Suprapubic skin (tissue), 4 donors: ENCODE results near the gene ACP7. TPM values are rescaled to one million over a fixed set of nuclear protein-coding genes. Genes with fewer than 3 reads are reported as not detected.
A peak's percentile ranks its signal among the peaks of the same experiment; 100 is the strongest.

Source experiments
- DNase-seq, 2 donors: peaks; one replicate each; pipeline ENCODE4 v3.0.0-alpha.2; 2019; ENCODE audit warnings: low spot score in 2 of 2
- H3K27ac ChIP-seq: fragments of 200-600 bp; sonication (generic); one replicate; pipeline ENCODE4 v1.5.1; 2019
- H3K27me3 ChIP-seq: fragments of 200-600 bp; sonication (generic); one replicate; pipeline ENCODE4 v1.5.1; 2019
- H3K36me3 ChIP-seq: fragments of 200-600 bp; sonication (generic); one replicate; pipeline ENCODE4 v1.5.1; 2019
- H3K4me1 ChIP-seq: fragments of 200-600 bp; sonication (generic); one replicate; pipeline ENCODE4 v1.5.1; 2019
- H3K4me3 ChIP-seq: fragments of 200-600 bp; sonication (generic); one replicate; pipeline ENCODE4 v1.5.1; 2019; ENCODE audit warnings: mild to moderate bottlenecking
- H3K9me3 ChIP-seq: fragments of 200-600 bp; sonication (generic); one replicate; pipeline ENCODE4 v1.5.1; 2019
- CTCF ChIP-seq, 2 donors: fragments of 200-600 bp in 1 of 2; fragments of 450-650 bp in 1 of 2; sonication (generic) in 1 of 2; IDR thresholded peaks; one replicate each; pipeline ENCODE4 v1.5.1; 2016 to 2019; ENCODE audit warnings: antibody characterized with exemption in 2 of 2, mild to moderate bottlenecking in 1 of 2, moderate library complexity in 1 of 2
- EP300 ChIP-seq: sonication (generic); formaldehyde crosslinking; IDR thresholded peaks from one replicate; pipeline ENCODE4 v1.6.1; 2017; ENCODE audit warnings: antibody characterized with exemption
- POLR2A ChIP-seq, 2 donors: fragments of 450-650 bp; IDR thresholded peaks; one replicate each; pipeline ENCODE4 v1.6.1; 2017; ENCODE audit warnings: antibody characterized with exemption in 2 of 2, mild to moderate bottlenecking in 2 of 2, moderate library complexity in 2 of 2
- POLR2AphosphoS5 ChIP-seq, 3 donors: sonication (generic); formaldehyde crosslinking; IDR thresholded peaks; one replicate each; pipeline ENCODE4 v1.6.1; 2017; ENCODE audit warnings: antibody characterized with exemption in 3 of 3
- WGBS: methylation state at CpG from one replicate; pipeline ENCODE4 v1.1.5; 2018; 5-methylcytosine and 5-hydroxymethylcytosine counted together
- total RNA-seq, 4 donors: library from RNA; depleted of rRNA; stranded (reverse); fragments of >200 nt; gene quantifications; one replicate each; pipeline ENCODE4 v1.1.0, GENCODE V29; 2016

ACP7 gene
- total RNA-seq, 4 donors from 2014 or later, result 15.0 to 24.1 (median 18.0) TPM

GRCh38 chr19:39146686-39147450, 62.7 kb downstream of the ACP7 start:
- WGBS, result 82% methylated on average over 7 of the region's 7 CpGs
- H3K36me3 ChIP-seq, result no peaks in the 10 kb centered on the region

GRCh38 chr19:39147480-39147879, 63.3 kb downstream of the ACP7 start:
- Histone ChIP-seq H3K4me1 (peaks cover 36% of the 10 kb centered on the region), H3K4me3 (no peak overlapping the region), H3K36me3 (no peaks in the 10 kb centered on the region), H3K9me3 (no peaks in the 10 kb centered on the region), H3K27me3 (no peaks in the 10 kb centered on the region), H3K27ac (no peak overlapping the region)
- TF ChIP-seq CTCF (IDR thresholded peaks at IDR 0.05), result no peak
- TF ChIP-seq POLR2A (IDR thresholded peaks at IDR 0.05), result no peak
- TF ChIP-seq EP300, result no peak
- TF ChIP-seq POLR2AphosphoS5 (IDR thresholded peaks at IDR 0.05), result no peak
- no peak for DNase-seq
- 82% methylated on average over 3 of the region's 3 CpGs for WGBS

More at GRCh38 chr19:39146686-39147450, 62.7 kb downstream of the ACP7 start:
- no peak for DNase-seq
- Histone ChIP-seq H3K4me1 (peaks cover 36% of the 10 kb centered on the region), H3K27ac (peak overlapping the region; percentile 87), H3K4me3 (no peak overlapping the region), H3K27me3 (no peaks in the 10 kb centered on the region), H3K9me3 (no peaks in the 10 kb centered on the region)
- TF ChIP-seq EP300 (no peak), POLR2A (IDR thresholded peaks at IDR 0.05) (no peak), POLR2AphosphoS5 (IDR thresholded peaks at IDR 0.05) (no peak), CTCF (IDR thresholded peaks at IDR 0.05) (no peak)

GRCh38 chr19:39148939-39149529, 64.9 kb downstream of the ACP7 start:
- H3K9me3 ChIP-seq, result no peaks in the 10 kb centered on the region
- H3K36me3 ChIP-seq, result no peaks in the 10 kb centered on the region
- TF ChIP-seq CTCF (IDR thresholded peaks at IDR 0.05) (no peak), POLR2AphosphoS5 (IDR thresholded peaks at IDR 0.05) (no peak), EP300 (no peak), POLR2A (IDR thresholded peaks at IDR 0.05) (no peak)
- no peak overlapping the region for H3K27ac ChIP-seq
- no peak overlapping the region for H3K4me3 ChIP-seq
- H3K27me3 ChIP-seq, result no peaks in the 10 kb centered on the region
- WGBS, result 96% methylated on average over 10 of the region's 10 CpGs
- no peak for DNase-seq
- H3K4me1 ChIP-seq, result peaks cover 34% of the 10 kb centered on the region

- DNase-seq, result no peak
- Histone ChIP-seq H3K4me3 (no peak overlapping the region), H3K4me1 (peaks cover 34% of the 10 kb centered on the region), H3K9me3 (no peaks in the 10 kb centered on the region), H3K36me3 (no peaks in the 10 kb centered on the region), H3K27me3 (no peaks in the 10 kb centered on the region), H3K27ac (no peak overlapping the region)
- WGBS, result 95% methylated on average over 8 of the region's 8 CpGs
- no peak for TF ChIP-seq EP300
- TF ChIP-seq POLR2AphosphoS5 (IDR thresholded peaks at IDR 0.05), result no peak
- TF ChIP-seq POLR2A (IDR thresholded peaks at IDR 0.05), result no peak
- TF ChIP-seq CTCF (IDR thresholded peaks at IDR 0.05), result no peak
Observed at GRCh38 chr19:39150235-39150634, 66.1 kb downstream of the ACP7 start.

GRCh38 chr19:39150807-39151600, 66.8 kb downstream of the ACP7 start:
- no peak overlapping the region for H3K27ac ChIP-seq
- H3K9me3 ChIP-seq, result no peaks in the 10 kb centered on the region

More at GRCh38 chr19:39150807-39151600, 66.8 kb downstream of the ACP7 start:
- Histone ChIP-seq H3K27me3 (no peaks in the 10 kb centered on the region), H3K4me1 (peaks cover 35% of the 10 kb centered on the region), H3K36me3 (no peaks in the 10 kb centered on the region), H3K4me3 (no peak overlapping the region)
- TF ChIP-seq POLR2AphosphoS5 (IDR thresholded peaks at IDR 0.05), result no peak
- 87% methylated on average over 26 of the region's 26 CpGs for WGBS
- no peak for DNase-seq
